Urinary bladder (tissue), 4 donors: ENCODE results near the gene MYRFL. TPM values are rescaled to one million over a fixed set of nuclear protein-coding genes. Genes with fewer than 3 reads are reported as not detected.
"Not testable (repeated sequence)": the region's sequence is repeated elsewhere in the genome, so short reads cannot be mapped to it uniquely, and the experiment has no call there.

Experiments used
- DNase-seq: peaks from one replicate; pipeline ENCODE4 v3.0.0-alpha.2; 2015; ENCODE audit errors: extremely low spot score
- H3K27ac ChIP-seq: one replicate; pipeline ENCODE4 v1.5.1; 2013; ENCODE audit warnings: low read depth, mild to moderate bottlenecking, moderate library complexity
- H3K36me3 ChIP-seq: one replicate; pipeline ENCODE4 v1.6.1; 2013; ENCODE audit warnings: mild to moderate bottlenecking, moderate library complexity; ENCODE audit not compliant: insufficient read depth
- H3K4me1 ChIP-seq: one replicate; pipeline ENCODE4 v1.6.1; 2013; ENCODE audit warnings: mild to moderate bottlenecking, moderate library complexity; ENCODE audit not compliant: insufficient read depth
- H3K4me3 ChIP-seq: one replicate; pipeline ENCODE4 v1.5.1; 2013; ENCODE audit warnings: low read depth, low read length
- WGBS: extraction: QIAGEN DNeasy Blood & Tissue Kit; methylation state at CpG from one replicate; pipeline ENCODE4 v1.1.7; 2013; 5-methylcytosine and 5-hydroxymethylcytosine counted together
- polyA plus RNA-seq: library from polyadenylated mRNA; stranded (reverse); fragments of 200-250 nt; gene quantifications from one replicate; pipeline ENCODE4 v1.2.3, GENCODE V29; 2013
- total RNA-seq: library from RNA; depleted of rRNA; stranded (reverse); fragments of >200 nt; gene quantifications from one replicate; pipeline ENCODE4 v1.2.3, GENCODE V29; 2014
- donor health status: healthy with polysubstance abuse.
- donor health status: healthy.

The MYRFL gene
- total and polyA plus RNA-seq, 2 donors: 0.85 TPM; not detected in 1

- H3K36me3 ChIP-seq: no peaks in the 10 kb centered on the region
- no peak for DNase-seq
- no peak overlapping the region for H3K4me3 ChIP-seq
- WGBS: 38% methylated on average over 6 of the region's 6 CpGs
- no peaks in the 10 kb centered on the region for H3K4me1 ChIP-seq
- H3K27ac ChIP-seq: no peak overlapping the region
These were observed 153.0 kb downstream of the MYRFL start for GRCh38 chr12:69978020-69978419.

- Histone ChIP-seq H3K4me3 (no peak overlapping the region), H3K36me3 (no peaks in the 10 kb centered on the region), H3K4me1 (no peaks in the 10 kb centered on the region), H3K27ac (no peak overlapping the region)
- 51% methylated on average over 5 of the region's 5 CpGs for WGBS
- DNase-seq: no peak
These were observed 157.0 kb downstream of the MYRFL start for GRCh38 chr12:69981881-69982475.

GRCh38 chr12:69984241-69984640 lies 159.2 kb downstream of the MYRFL start:
- Histone ChIP-seq H3K36me3 (no peaks in the 10 kb centered on the region), H3K27ac (no peak overlapping the region), H3K4me1 (no peaks in the 10 kb centered on the region), H3K4me3 (no peak overlapping the region)
- WGBS: 97% methylated on average over 7 of the region's 7 CpGs
- no peak for DNase-seq

GRCh38 chr12:69985656-69986055 lies 160.6 kb downstream of the MYRFL start:
- WGBS: 96% methylated on average over 4 of the region's 4 CpGs
- H3K36me3 ChIP-seq: no peaks in the 10 kb centered on the region
- no peak overlapping the region for H3K27ac ChIP-seq
- no peak overlapping the region for H3K4me3 ChIP-seq
- DNase-seq: no peak
- H3K4me1 ChIP-seq: no peaks in the 10 kb centered on the region

GRCh38 chr12:69986114-69986513 lies 161.1 kb downstream of the MYRFL start:
- Histone ChIP-seq H3K27ac (no peak overlapping the region), H3K4me1 (no peaks in the 10 kb centered on the region), H3K36me3 (no peaks in the 10 kb centered on the region), H3K4me3 (no peak overlapping the region)
- DNase-seq: no peak
- 97% methylated on average over 3 of the region's 3 CpGs for WGBS

GRCh38 chr12:69987579-69988091 lies 162.6 kb downstream of the MYRFL start:
- Histone ChIP-seq H3K27ac (no peak overlapping the region), H3K4me3 (no peak overlapping the region), H3K36me3 (no peaks in the 10 kb centered on the region), H3K4me1 (no peaks in the 10 kb centered on the region)
- DNase-seq: peak; percentile 58
- WGBS: 8% methylated on average over 2 of the region's 2 CpGs

GRCh38 chr12:69988481-69989321 lies 163.7 kb downstream of the MYRFL start:
- 25% methylated on average over 9 of the region's 9 CpGs for WGBS
- no peaks in the 10 kb centered on the region for H3K4me1 ChIP-seq
- H3K27ac ChIP-seq: no peak overlapping the region
- H3K4me3 ChIP-seq: no peak overlapping the region
- DNase-seq: peak; percentile 28
- no peaks in the 10 kb centered on the region for H3K36me3 ChIP-seq

GRCh38 chr12:69991690-69992288 lies 166.8 kb downstream of the MYRFL start:
- no peak overlapping the region for H3K4me3 ChIP-seq
- H3K4me1 ChIP-seq: no peaks in the 10 kb centered on the region
- DNase-seq: no peak
- H3K36me3 ChIP-seq: no peaks in the 10 kb centered on the region
- WGBS: 88% methylated on average over 6 of the region's 6 CpGs
- H3K27ac ChIP-seq: no peak overlapping the region

- Histone ChIP-seq H3K4me3 (no peak overlapping the region), H3K36me3 (no peaks in the 10 kb centered on the region), H3K27ac (no peak overlapping the region), H3K4me1 (no peaks in the 10 kb centered on the region)
- 92% methylated on average over 1 of the region's 1 CpG for WGBS
- no peak for DNase-seq
These were observed 168.4 kb downstream of the MYRFL start for GRCh38 chr12:69993433-69993832.

GRCh38 chr12:69994086-69994485 lies 169.1 kb downstream of the MYRFL start:
- not testable (repeated sequence) for H3K36me3 ChIP-seq, H3K4me1 ChIP-seq, H3K27ac ChIP-seq, H3K4me3 ChIP-seq, DNase-seq
- 86% methylated on average over 7 of the region's 7 CpGs for WGBS

- H3K4me3 ChIP-seq: no peak overlapping the region
- no peak overlapping the region for H3K27ac ChIP-seq
- DNase-seq: no peak
- no peaks in the 10 kb centered on the region for H3K4me1 ChIP-seq
- WGBS: 20% methylated on average over 6 of the region's 6 CpGs
- H3K36me3 ChIP-seq: no peaks in the 10 kb centered on the region
These were observed 169.7 kb downstream of the MYRFL start for GRCh38 chr12:69994724-69995173.

GRCh38 chr12:69996241-69996640 lies 171.2 kb downstream of the MYRFL start:
- DNase-seq: no peak
- H3K36me3 ChIP-seq: no peaks in the 10 kb centered on the region
- no peak overlapping the region for H3K27ac ChIP-seq
- no peak overlapping the region for H3K4me3 ChIP-seq
- no peaks in the 10 kb centered on the region for H3K4me1 ChIP-seq
- 75% methylated on average over 2 of the region's 2 CpGs for WGBS

- DNase-seq: no peak
- 93% methylated on average over 2 of the region's 2 CpGs for WGBS
- no peak overlapping the region for H3K4me3 ChIP-seq
- no peaks in the 10 kb centered on the region for H3K4me1 ChIP-seq
- no peak overlapping the region for H3K27ac ChIP-seq
- no peaks in the 10 kb centered on the region for H3K36me3 ChIP-seq
These were observed 171.7 kb downstream of the MYRFL start for GRCh38 chr12:69996722-69997121.

GRCh38 chr12:69998011-69998410 lies 173.0 kb downstream of the MYRFL start:
- no peak for DNase-seq
- 93% methylated on average over 11 of the region's 11 CpGs for whole genome bisulfite sequencing
- H3K4me1 ChIP-seq: no peaks in the 10 kb centered on the region
- no peak overlapping the region for H3K4me3 ChIP-seq
- H3K36me3 ChIP-seq: no peaks in the 10 kb centered on the region
- no peak overlapping the region for H3K27ac ChIP-seq
